Left hindlimb (tissue), 1 donor: ENCODE results near the gene LAMP1.
"Not testable (repeated sequence)": the region's sequence is repeated elsewhere in the genome, so short reads cannot be mapped to it uniquely, and the experiment has no call there.

ENCODE experiments used
- DNase-seq: peaks from one replicate; pipeline ENCODE4 v3.0.0-alpha.2; 2018

Gene LAMP1

GRCh38 chr13:113358653-113359190 is 61.7 kb downstream of the LAMP1 start:
- no peak for DNase-seq

GRCh38 chr13:113359571-113359970 is 62.5 kb downstream of the LAMP1 start:
- DNase-seq, result no peak

- DNase-seq, result no peak
Observed at GRCh38 chr13:113360446-113360845, 63.4 kb downstream of the LAMP1 start.

- DNase-seq, result no peak
Observed at GRCh38 chr13:113361406-113361805, 64.4 kb downstream of the LAMP1 start.

GRCh38 chr13:113364311-113364889 is 67.4 kb downstream of the LAMP1 start:
- peak; percentile 87 for DNase-seq

- peak; percentile 38 for DNase-seq
Observed at GRCh38 chr13:113364901-113365582, 68.0 kb downstream of the LAMP1 start.

GRCh38 chr13:113365583-113365970 is 68.5 kb downstream of the LAMP1 start:
- no peak for DNase-seq

GRCh38 chr13:113365971-113366588 is 69.0 kb downstream of the LAMP1 start:
- DNase-seq, result no peak

- DNase-seq, result no peak
Observed at GRCh38 chr13:113367020-113367560, 70.1 kb downstream of the LAMP1 start.

GRCh38 chr13:113367771-113368170 is 70.7 kb downstream of the LAMP1 start:
- no peak for DNase-seq

GRCh38 chr13:113368353-113368752 is 71.3 kb downstream of the LAMP1 start:
- DNase-seq, result not testable (repeated sequence)

GRCh38 chr13:113369189-113369588 is 72.2 kb downstream of the LAMP1 start:
- no peak for DNase-seq

GRCh38 chr13:113369881-113370280 is 72.8 kb downstream of the LAMP1 start:
- DNase-seq, result no peak

GRCh38 chr13:113371061-113371460 is 74.0 kb downstream of the LAMP1 start:
- DNase-seq, result no peak

- not testable (repeated sequence) for DNase-seq
Observed at GRCh38 chr13:113371701-113372100, 74.7 kb downstream of the LAMP1 start.
